ENCODE results near the gene ZNF436.

- TF ChIP-seq, protein P1, sequence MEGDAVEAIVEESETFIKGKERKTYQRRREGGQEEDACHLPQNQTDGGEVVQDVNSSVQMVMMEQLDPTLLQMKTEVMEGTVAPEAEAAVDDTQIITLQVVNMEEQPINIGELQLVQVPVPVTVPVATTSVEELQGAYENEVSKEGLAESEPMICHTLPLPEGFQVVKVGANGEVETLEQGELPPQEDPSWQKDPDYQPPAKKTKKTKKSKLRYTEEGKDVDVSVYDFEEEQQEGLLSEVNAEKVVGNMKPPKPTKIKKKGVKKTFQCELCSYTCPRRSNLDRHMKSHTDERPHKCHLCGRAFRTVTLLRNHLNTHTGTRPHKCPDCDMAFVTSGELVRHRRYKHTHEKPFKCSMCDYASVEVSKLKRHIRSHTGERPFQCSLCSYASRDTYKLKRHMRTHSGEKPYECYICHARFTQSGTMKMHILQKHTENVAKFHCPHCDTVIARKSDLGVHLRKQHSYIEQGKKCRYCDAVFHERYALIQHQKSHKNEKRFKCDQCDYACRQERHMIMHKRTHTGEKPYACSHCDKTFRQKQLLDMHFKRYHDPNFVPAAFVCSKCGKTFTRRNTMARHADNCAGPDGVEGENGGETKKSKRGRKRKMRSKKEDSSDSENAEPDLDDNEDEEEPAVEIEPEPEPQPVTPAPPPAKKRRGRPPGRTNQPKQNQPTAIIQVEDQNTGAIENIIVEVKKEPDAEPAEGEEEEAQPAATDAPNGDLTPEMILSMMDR (IDR thresholded peaks at IDR 0.05) = no peak
- TF ChIP-seq POLR2A (IDR thresholded peaks at IDR 0.05) (no peak), EP300 (IDR thresholded peaks at IDR 0.05) (no peak)
These were observed 24.6 kb downstream of the ZNF436 start for GRCh38 chr1:23344987-23345472.
